Sigmoid colon (tissue), 7 donors: ENCODE data around the gene MGMT. TPM values are rescaled to one million over a fixed set of nuclear protein-coding genes. Genes with fewer than 3 reads are reported as not detected.

Experiments
- DNase-seq: peaks from one replicate; pipeline ENCODE4 v3.0.0-alpha.2; 2019
- H3K27ac ChIP-seq, 4 donors: fragments of 200-600 bp; sonication (generic); one replicate each; pipeline ENCODE4 v1.5.1; 2016 to 2019; ENCODE audit warnings: mild to moderate bottlenecking in 1 of 4
- H3K27me3 ChIP-seq, 3 donors: fragments of 200-600 bp; sonication (generic); one replicate each; pipeline ENCODE4 v1.5.1; 2019; ENCODE audit warnings: mild to moderate bottlenecking in 1 of 3
- H3K36me3 ChIP-seq, 4 donors: fragments of 200-600 bp; sonication (generic); one replicate each; pipeline ENCODE4 v1.5.1; 2016 to 2019
- H3K4me1 ChIP-seq, 4 donors: fragments of 200-600 bp; sonication (generic); one replicate each; pipeline ENCODE4 v1.5.1; 2017 to 2019
- H3K4me3 ChIP-seq, 4 donors: fragments of 200-600 bp; sonication (generic); one replicate each; pipeline ENCODE4 v1.5.1; 2017 to 2019; ENCODE audit warnings: mild to moderate bottlenecking in 2 of 4, moderate library complexity in 1 of 4
- H3K9me3 ChIP-seq, 4 donors: fragments of 200-600 bp in 3 of 4; sonication (generic) in 3 of 4; one replicate each; pipeline versions ENCODE4 v1.5.1 to v1.6.1; 2013 to 2019
- CTCF ChIP-seq, 4 experiments: fragments of 450-650 bp in 3 of 4; fragments of 200-600 bp in 1 of 4; IDR thresholded peaks; one replicate each; pipeline ENCODE4 v1.5.1; 2016 to 2019; ENCODE audit warnings: antibody characterized with exemption in 4 of 4, mild to moderate bottlenecking in 3 of 4, moderate library complexity in 2 of 4
- EP300 ChIP-seq, 4 donors: sonication (generic); formaldehyde crosslinking; IDR thresholded peaks; one replicate each; pipeline ENCODE4 v1.6.1; 2017; ENCODE audit warnings: antibody characterized with exemption in 4 of 4
- POLR2A ChIP-seq, 2 donors: fragments of 450-650 bp; IDR thresholded peaks; one replicate each; pipeline ENCODE4 v1.6.1; 2016; ENCODE audit warnings: antibody characterized with exemption in 2 of 2, mild to moderate bottlenecking in 2 of 2, moderate library complexity in 2 of 2
- POLR2AphosphoS5 ChIP-seq, 4 donors: sonication (generic); formaldehyde crosslinking; IDR thresholded peaks; one replicate each; pipeline ENCODE4 v1.6.1; 2017; ENCODE audit warnings: antibody characterized with exemption in 4 of 4
- WGBS, 2 donors: extraction: QIAGEN DNeasy Blood & Tissue Kit; methylation state at CpG; one replicate each; pipeline ENCODE4 v1.1.7; 2013; 5-methylcytosine and 5-hydroxymethylcytosine counted together
- intact Hi-C: fragments of 100-400 bp; cut with DNase I; formaldehyde crosslinking; loops from one replicate; pipeline ENCODE4 v1.15.1; 2023
- polyA plus RNA-seq, 3 donors: library from polyadenylated mRNA; stranded (reverse); fragments of 200-250 nt; gene quantifications; one replicate each; pipeline ENCODE4 v1.2.3, GENCODE V29; 2013
- total RNA-seq, 4 donors: library from RNA; depleted of rRNA; stranded (reverse); fragments of >200 nt; gene quantifications; one replicate each; pipeline ENCODE4 v1.1.0, GENCODE V29; 2016
- donor health status: healthy with polysubstance abuse.
- donor health status: Bipolar disorder and iron deficiency.
- donor health status: healthy.

The MGMT gene
- total and polyA plus RNA-seq, 7 donors: 7.2 to 40.3 (median 24.3) TPM

GRCh38 chr10:129741978-129742741 lies 275.1 kb downstream of the MGMT start:
- peak; percentile 28 for DNase-seq
- intact Hi-C loops: no loop called here

DNA sequence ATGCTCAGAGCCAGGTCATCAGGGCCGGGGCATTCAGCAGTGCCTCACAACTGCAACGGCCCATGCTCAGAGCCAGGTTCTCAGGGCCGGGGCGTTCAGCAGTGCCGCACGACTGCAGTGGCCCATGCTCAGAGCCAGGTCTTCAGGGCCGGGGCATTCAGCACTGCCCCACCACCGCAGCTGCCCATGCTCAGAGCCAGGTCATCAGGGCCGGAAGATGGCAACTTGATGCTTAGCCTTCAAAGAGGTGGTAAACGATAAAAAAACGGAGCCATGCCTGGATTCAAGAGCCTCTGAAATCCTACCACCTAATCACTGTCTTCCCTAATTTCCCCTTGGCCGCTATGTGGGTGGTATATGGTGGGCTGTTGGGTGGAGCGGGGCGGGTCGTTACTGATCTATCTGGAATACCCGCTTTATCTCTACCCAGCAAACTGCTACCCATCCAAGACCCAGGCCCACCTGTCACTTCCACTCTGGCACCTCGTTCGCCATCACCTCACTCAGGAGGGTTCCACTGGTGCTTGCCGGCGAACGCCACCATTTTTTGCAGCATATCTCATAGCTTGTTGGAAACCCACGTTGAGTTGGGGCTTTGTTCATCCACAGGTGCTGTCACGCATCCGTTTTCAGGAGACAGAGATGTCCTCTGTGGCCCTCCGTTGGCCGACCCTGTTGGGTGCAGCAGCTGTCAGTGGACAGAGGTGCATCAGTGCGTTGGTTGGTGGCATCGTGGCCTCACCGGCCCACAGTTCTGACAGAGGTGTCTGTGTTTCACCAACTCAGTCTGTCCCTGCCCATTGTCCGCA lies 275.9 kb downstream of the MGMT start:
- Histone ChIP-seq H3K4me3 (no peak overlapping the region), H3K4me1 (no peaks in the 10 kb centered on the region), H3K27me3 (no peaks in the 10 kb centered on the region), H3K36me3 (no peaks in the 10 kb centered on the region), H3K9me3 (peaks cover 0 to 8% (median 2%) of the 10 kb centered on the region in 4 donors), H3K27ac (no peak overlapping the region)
- TF ChIP-seq POLR2A (IDR thresholded peaks at IDR 0.05) (no peak), POLR2AphosphoS5 (IDR thresholded peaks at IDR 0.05) (no peak), CTCF (IDR thresholded peaks at IDR 0.05) (no peak), EP300 (IDR thresholded peaks at IDR 0.05) (no peak)
- intact Hi-C loops: no loop called here
- WGBS, 2 donors: 97 to 98% methylated on average over 30 of the region's 30 CpGs
- peak; percentile 28 for DNase-seq

More at GRCh38 chr10:129741978-129742741, 275.1 kb downstream of the MGMT start:
- Histone ChIP-seq H3K4me3 (no peak overlapping the region), H3K27me3 (no peaks in the 10 kb centered on the region), H3K27ac (no peak overlapping the region), H3K36me3 (no peaks in the 10 kb centered on the region), H3K9me3 (peaks cover 0 to 3% (median 0%) of the 10 kb centered on the region in 4 donors), H3K4me1 (no peaks in the 10 kb centered on the region)
- WGBS, 2 donors: 97 to 98% methylated on average over 19 of the region's 19 CpGs
- TF ChIP-seq EP300 (IDR thresholded peaks at IDR 0.05): no peak
- no peak for TF ChIP-seq CTCF (IDR thresholded peaks at IDR 0.05)
- no peak for TF ChIP-seq POLR2A (IDR thresholded peaks at IDR 0.05)
- TF ChIP-seq POLR2AphosphoS5 (IDR thresholded peaks at IDR 0.05): no peak

DNA sequence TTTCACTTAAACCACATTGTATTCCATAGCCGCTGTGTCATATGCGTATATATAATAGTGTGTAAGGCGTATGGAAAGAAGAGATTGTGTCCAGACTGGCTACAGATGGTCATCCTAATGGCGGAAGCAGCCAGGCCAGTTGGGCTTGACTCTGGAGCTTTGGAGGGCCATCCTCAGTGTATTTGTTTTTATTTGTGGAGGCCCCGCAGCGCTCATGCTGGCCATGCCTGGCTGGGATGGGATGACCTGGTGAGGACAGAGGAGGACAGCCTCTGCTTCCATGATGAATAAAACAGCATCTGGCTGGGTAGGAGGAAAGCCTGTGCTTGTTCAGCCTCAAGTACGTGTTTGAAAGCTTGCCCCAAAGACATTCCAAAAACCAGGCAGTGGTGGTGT lies 276.7 kb downstream of the MGMT start:
- Histone ChIP-seq H3K36me3 (no peaks in the 10 kb centered on the region), H3K27me3 (no peaks in the 10 kb centered on the region), H3K27ac (no peak overlapping the region), H3K4me1 (no peaks in the 10 kb centered on the region), H3K9me3 (peaks cover 0 to 16% (median 2%) of the 10 kb centered on the region in 4 donors), H3K4me3 (no peak overlapping the region)
- WGBS, 2 donors: 96 to 97% methylated on average over 7 of the region's 7 CpGs
- TF ChIP-seq CTCF (IDR thresholded peaks at IDR 0.05) (no peak), POLR2AphosphoS5 (IDR thresholded peaks at IDR 0.05) (no peak), EP300 (IDR thresholded peaks at IDR 0.05) (no peak), POLR2A (IDR thresholded peaks at IDR 0.05) (no peak)
- intact Hi-C loops: no loop called here
- peak; percentile 38 for DNase-seq

GRCh38 chr10:129744134-129745111 lies 277.4 kb downstream of the MGMT start:
- Histone ChIP-seq H3K27ac (no peak overlapping the region), H3K4me3 (no peak overlapping the region), H3K36me3 (no peaks in the 10 kb centered on the region), H3K4me1 (no peaks in the 10 kb centered on the region), H3K27me3 (no peaks in the 10 kb centered on the region), H3K9me3 (peaks cover 2 to 22% (median 5%) of the 10 kb centered on the region in 4 donors)
- intact Hi-C loops: no loop called here
- DNase-seq: peak; percentile 54
- TF ChIP-seq EP300 (IDR thresholded peaks at IDR 0.05) (no peak), POLR2AphosphoS5 (IDR thresholded peaks at IDR 0.05) (no peak), CTCF (IDR thresholded peaks at IDR 0.05) (no peak), POLR2A (IDR thresholded peaks at IDR 0.05) (no peak)
- 96% methylated on average over 22 of the region's 22 CpGs for WGBS, 2 donors
